A673 (cell line): ENCODE results near the gene CELF4. TPM values are rescaled to one million over a fixed set of nuclear protein-coding genes. Genes with fewer than 3 reads are reported as not detected.

Experiments used
- BruUV-seq: library from RNA; stranded (reverse); fragments of 400-500 nt; replicated peaks from 2 replicates; lab custom pipeline; 2021; lab: Mats Ljungman, UMichigan
- CTCF ChIA-PET: fragments of 300-600 bp; sonication (Branson Sonifier 250); formaldehyde crosslinking; loops from one replicate; lab custom pipeline; 2022; ENCODE audit warnings: antibody characterized with exemption; lab: Charles Lee
- POLR2A ChIA-PET: fragments of 300-600 bp; sonication (Branson Sonifier 250); formaldehyde crosslinking; loops from one replicate; lab custom pipeline; 2022; ENCODE audit warnings: antibody characterized with exemption; ENCODE audit not compliant: low non-redundant PET; lab: Charles Lee
- DNase-seq: peaks from one replicate; pipeline ENCODE4 v3.0.0-alpha.2; 2015; ENCODE audit warnings: low spot score
- H3K27ac ChIP-seq: fragments of 200-600 bp; sonication (generic); 2 replicates; pipeline ENCODE4 v1.5.1; 2016; ENCODE audit warnings: mixed run types, low read depth, mild to moderate bottlenecking, mixed read lengths, antibody characterized with exemption, low read length; ENCODE audit not compliant: poor library complexity, severe bottlenecking
- H3K27me3 ChIP-seq: fragments of 200-600 bp; sonication (generic); replicated peaks from 2 replicates; pipeline ENCODE4 v1.6.1; 2017; ENCODE audit warnings: mixed run types, low read depth, mild to moderate bottlenecking, mixed read lengths, antibody characterized with exemption, low read length; ENCODE audit not compliant: insufficient read depth, poor library complexity
- H3K36me3 ChIP-seq: fragments of 200-600 bp; sonication (generic); 2 replicates; pipeline ENCODE4 v1.6.1; 2016; ENCODE audit warnings: mixed run types, mild to moderate bottlenecking, mixed read lengths, antibody characterized with exemption, low read length; ENCODE audit not compliant: insufficient read depth, poor library complexity, severe bottlenecking
- H3K4me1 ChIP-seq: fragments of 200-600 bp; sonication (generic); 2 replicates; pipeline ENCODE4 v1.6.1; 2017; ENCODE audit warnings: mixed run types, mild to moderate bottlenecking, mixed read lengths, antibody characterized with exemption, low read length; ENCODE audit not compliant: insufficient read depth, poor library complexity, severe bottlenecking
- H3K4me3 ChIP-seq: fragments of 200-600 bp; sonication (generic); 2 replicates; pipeline ENCODE4 v1.5.1; 2016; ENCODE audit warnings: low read depth, mixed run types, mild to moderate bottlenecking, mixed read lengths, low read length; ENCODE audit not compliant: poor library complexity, severe bottlenecking
- H3K9me3 ChIP-seq: fragments of 200-600 bp; sonication (generic); 2 replicates; pipeline ENCODE4 v1.6.1; 2016; ENCODE audit warnings: mixed run types, low read depth, mild to moderate bottlenecking, mixed read lengths, antibody characterized with exemption, low read length; ENCODE audit not compliant: poor library complexity, severe bottlenecking
- EZH2 ChIP-seq: fragments of 200-600 bp; sonication (generic); IDR thresholded peaks from 2 replicates; pipeline ENCODE4 v1.6.1; 2017; ENCODE audit warnings: borderline replicate concordance, low read depth, mild to moderate bottlenecking, mixed read lengths, antibody characterized with exemption, low read length; ENCODE audit not compliant: poor library complexity, severe bottlenecking
- intact Hi-C: fragments of 100-400 bp; cut with micrococcal nuclease; formaldehyde crosslinking; loops from one replicate; pipeline ENCODE4 v1.10.0; 2022; ENCODE audit not compliant: unreplicated experiment
- total RNA-seq: library from RNA; stranded (reverse); gene quantifications from 2 replicates; pipeline ENCODE4 v1.2.3, GENCODE V29; 2021
- TF ChIP-seq, protein P1 (sequence below): fragments of 300-800, 200-600 bp; sonication (generic); conservative IDR thresholded peaks from 2 replicates; pipeline ENCODE4 v1.5.1; 2017; ENCODE audit warnings: low read depth, mild to moderate bottlenecking, antibody characterized with exemption, low read length, moderate library complexity, mixed read lengths

The CELF4 gene
- total RNA-seq, 1 experiment from 2014 or later, result not detected

- peak; percentile 61 for DNase-seq
- intact Hi-C loops, result loop anchor here (5.0 kb wide), 1 partner anchor 196 kb away; no protein-coding TSS in a partner anchor
- Histone ChIP-seq H3K4me3 (no peak overlapping the region), H3K9me3 (no peaks in the 10 kb centered on the region), H3K27me3 (no peaks in the 10 kb centered on the region), H3K27ac (no peak overlapping the region), H3K4me1 (no peaks in the 10 kb centered on the region), H3K36me3 (no peaks in the 10 kb centered on the region)
- TF ChIP-seq, protein P1, sequence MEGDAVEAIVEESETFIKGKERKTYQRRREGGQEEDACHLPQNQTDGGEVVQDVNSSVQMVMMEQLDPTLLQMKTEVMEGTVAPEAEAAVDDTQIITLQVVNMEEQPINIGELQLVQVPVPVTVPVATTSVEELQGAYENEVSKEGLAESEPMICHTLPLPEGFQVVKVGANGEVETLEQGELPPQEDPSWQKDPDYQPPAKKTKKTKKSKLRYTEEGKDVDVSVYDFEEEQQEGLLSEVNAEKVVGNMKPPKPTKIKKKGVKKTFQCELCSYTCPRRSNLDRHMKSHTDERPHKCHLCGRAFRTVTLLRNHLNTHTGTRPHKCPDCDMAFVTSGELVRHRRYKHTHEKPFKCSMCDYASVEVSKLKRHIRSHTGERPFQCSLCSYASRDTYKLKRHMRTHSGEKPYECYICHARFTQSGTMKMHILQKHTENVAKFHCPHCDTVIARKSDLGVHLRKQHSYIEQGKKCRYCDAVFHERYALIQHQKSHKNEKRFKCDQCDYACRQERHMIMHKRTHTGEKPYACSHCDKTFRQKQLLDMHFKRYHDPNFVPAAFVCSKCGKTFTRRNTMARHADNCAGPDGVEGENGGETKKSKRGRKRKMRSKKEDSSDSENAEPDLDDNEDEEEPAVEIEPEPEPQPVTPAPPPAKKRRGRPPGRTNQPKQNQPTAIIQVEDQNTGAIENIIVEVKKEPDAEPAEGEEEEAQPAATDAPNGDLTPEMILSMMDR, result no peak
- no peak for TF ChIP-seq EZH2
- POLR2A ChIA-PET, result no interaction called here
- no TSS peak for BruUV-seq
- CTCF ChIA-PET, result no interaction called here
Measured at GRCh38 chr18:37341016-37341415, 224.6 kb downstream of the CELF4 start.

GRCh38 chr18:37339701-37340215 lies 225.8 kb downstream of the CELF4 start:
- no peak for TF ChIP-seq EZH2
- TF ChIP-seq, protein P1, result no peak
- CTCF ChIA-PET, result no interaction called here
- Histone ChIP-seq H3K36me3 (no peaks in the 10 kb centered on the region), H3K9me3 (no peaks in the 10 kb centered on the region), H3K27ac (no peak overlapping the region), H3K4me3 (no peak overlapping the region), H3K4me1 (no peaks in the 10 kb centered on the region), H3K27me3 (no peaks in the 10 kb centered on the region)
- intact Hi-C loops, result loop anchor here (5.0 kb wide), 1 partner anchor 198 kb away; no protein-coding TSS in a partner anchor
- POLR2A ChIA-PET, result no interaction called here
- no peak for DNase-seq
- no TSS peak for BruUV-seq

DNA sequence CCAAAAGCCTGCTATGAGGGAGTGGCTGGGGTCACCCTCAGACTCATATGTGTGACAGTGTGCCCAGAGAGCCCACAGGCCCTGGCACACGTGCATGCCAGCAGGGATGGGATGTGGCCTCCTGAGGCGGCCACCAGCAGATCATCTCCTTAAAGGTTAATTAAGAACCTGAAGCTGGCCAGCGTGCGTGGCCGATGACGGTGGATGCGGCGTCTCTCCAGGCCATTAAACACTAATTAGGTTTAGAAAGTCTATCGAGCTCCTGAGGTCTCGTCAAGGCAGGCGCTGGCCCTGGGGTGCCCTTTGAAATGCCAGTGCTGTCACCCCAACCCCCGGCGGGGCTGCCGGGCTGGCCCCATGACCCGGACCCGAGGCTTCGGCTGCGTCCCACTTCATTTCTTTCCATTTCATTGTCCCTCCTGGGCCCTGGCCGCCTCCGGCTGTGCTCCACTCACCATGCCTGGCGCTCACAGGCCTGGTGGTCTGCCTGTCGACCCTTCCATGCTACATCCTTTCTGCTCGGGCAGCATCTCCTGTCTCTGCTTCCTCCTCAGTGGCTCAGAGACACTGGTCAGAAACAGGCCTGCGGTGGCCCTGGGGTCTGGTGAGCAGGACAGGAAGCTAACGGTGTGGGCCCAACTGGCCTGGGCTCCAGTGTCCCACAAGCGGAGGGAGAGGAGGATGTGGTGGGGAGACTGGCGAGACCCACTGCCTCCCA lies 228.9 kb downstream of the CELF4 start:
- TF ChIP-seq, protein P1, result no peak
- no peak for TF ChIP-seq EZH2
- Histone ChIP-seq H3K27ac (no peak overlapping the region), H3K9me3 (no peaks in the 10 kb centered on the region), H3K27me3 (no peaks in the 10 kb centered on the region), H3K36me3 (no peaks in the 10 kb centered on the region), H3K4me3 (no peak overlapping the region), H3K4me1 (no peaks in the 10 kb centered on the region)
- intact Hi-C loops, result no loop called here
- DNase-seq, result no peak
- BruUV-seq, result no TSS peak
- POLR2A ChIA-PET, result no interaction called here
- CTCF ChIA-PET, result no interaction called here
